Liver (tissue), 3 donors: ENCODE results near the gene VAV3.

Experiments
- CTCF ChIP-seq: fragments of 150-350 bp; IDR thresholded peaks from 2 replicates; pipeline ENCODE4 v1.5.1; 2017; ENCODE audit warnings: improper control_type of control experiment, low read depth, low read length; ENCODE audit not compliant: missing input control
- FOXA1 ChIP-seq: IDR thresholded peaks from 2 replicates; pipeline ENCODE4 v1.6.1; 2016; ENCODE audit warnings: antibody characterized with exemption
- REST ChIP-seq: IDR thresholded peaks from 2 replicates; pipeline ENCODE4 v1.6.1; 2016; ENCODE audit warnings: antibody characterized with exemption, mild to moderate bottlenecking
- SP1 ChIP-seq: IDR thresholded peaks from 2 replicates; pipeline ENCODE4 v1.6.1; 2018; ENCODE audit warnings: antibody characterized with exemption, mild to moderate bottlenecking
- TAF1 ChIP-seq: conservative IDR thresholded peaks from 2 replicates; pipeline ENCODE4 v1.6.1; 2016; ENCODE audit warnings: antibody characterized with exemption, mild to moderate bottlenecking
- donor health status: healthy.
- donor health status: healthy.

GRCh38 chr1:107698161-107698560 is 266.8 kb downstream of the VAV3 start:
- TF ChIP-seq CTCF (no peak), FOXA1 (no peak), TAF1 (no peak), REST (no peak), SP1 (no peak)
